Mesodermal cell (in vitro differentiated cells): Measurements from ENCODE around the gene FCRL6.

ENCODE experiments used
- H3K27ac ChIP-seq: 2 replicates; pipeline ENCODE4 v1.7.0; 2013; ENCODE audit warnings: mild to moderate bottlenecking, low read depth, low read length, moderate library complexity; ENCODE audit not compliant: severe bottlenecking
- H3K36me3 ChIP-seq: 2 replicates; pipeline ENCODE4 v1.7.1; 2013; ENCODE audit warnings: mild to moderate bottlenecking, low read length, moderate library complexity; ENCODE audit not compliant: control insufficient read depth, insufficient read depth
- H3K4me1 ChIP-seq: one replicate; pipeline ENCODE4 v1.7.1; 2013; ENCODE audit warnings: mild to moderate bottlenecking, low read length; ENCODE audit not compliant: insufficient read depth, control insufficient read depth, poor library complexity, severe bottlenecking
- H3K4me3 ChIP-seq: 2 replicates; pipeline ENCODE4 v1.7.0; 2013; ENCODE audit warnings: low read length, control low read depth, mild to moderate bottlenecking; ENCODE audit not compliant: insufficient read depth, poor library complexity, severe bottlenecking; ENCODE audit errors: extremely low read depth
- H3K9me3 ChIP-seq: 2 replicates; pipeline ENCODE4 v1.7.1; 2013; ENCODE audit warnings: mild to moderate bottlenecking, low read length, moderate library complexity; ENCODE audit not compliant: control insufficient read depth
- WGBS, 2 experiments: methylation state at CpG; one replicate each; pipeline ENCODE4 v1.1.5; 2013; ENCODE audit warnings: missing lambda C conversion rate in 2 of 2; ENCODE audit not compliant: insufficient coverage in 2 of 2; 5-methylcytosine and 5-hydroxymethylcytosine counted together

Gene FCRL6

GRCh38 chr1:159826441-159827101 lies 24.4 kb downstream of the FCRL6 start, which contains the start of gene SLAMF8:
TSS of gene SLAMF8 (plus strand) at chr1:159826873. CDS start at chr1:159826899, 26 bp downstream.
- Histone ChIP-seq H3K27ac (no peak within 1 kb of the TSS), H3K4me1 (peaks cover 18% of the 10 kb centered on the region), H3K36me3 (no peaks in the 10 kb centered on the region), H3K4me3 (no peak within 1 kb of the TSS), H3K9me3 (no peaks in the 10 kb centered on the region)
- 85 to 89% methylated on average over 11 of the region's 11 CpGs for WGBS, 2 experiments

DNA sequence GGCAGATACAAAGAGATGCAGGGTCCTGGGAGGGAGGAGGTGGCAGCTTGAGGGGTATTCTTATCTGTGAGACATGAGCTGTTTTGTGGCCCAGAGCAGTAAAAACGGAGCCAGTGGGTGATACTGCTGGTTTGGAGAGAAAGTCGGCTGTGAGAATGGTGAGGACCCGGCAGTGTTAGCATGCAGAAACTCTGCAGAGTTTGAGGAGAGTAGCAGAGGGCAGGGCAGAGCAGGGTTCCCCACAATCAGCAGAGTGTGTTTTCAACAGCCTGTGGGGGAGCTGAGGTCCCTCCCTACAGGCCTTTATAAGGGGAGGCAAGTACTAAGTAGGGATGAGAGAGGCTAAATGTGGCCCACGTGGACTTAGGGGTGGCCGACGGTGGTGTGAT lies 24.9 kb downstream of the FCRL6 start:
- Histone ChIP-seq H3K36me3 (no peaks in the 10 kb centered on the region), H3K9me3 (no peaks in the 10 kb centered on the region), H3K27ac (no peak overlapping the region), H3K4me1 (peaks cover 22% of the 10 kb centered on the region), H3K4me3 (no peak overlapping the region)
- 80 to 86% methylated on average over 3 to 4 of the region's 6 CpGs for WGBS, 2 experiments

- H3K27ac ChIP-seq = no peak overlapping the region
- 80 to 93% methylated on average over 2 of the region's 3 CpGs for WGBS, 2 experiments
- H3K36me3 ChIP-seq = no peaks in the 10 kb centered on the region
- H3K4me1 ChIP-seq = peaks cover 22% of the 10 kb centered on the region
- no peak overlapping the region for H3K4me3 ChIP-seq
- H3K9me3 ChIP-seq = no peaks in the 10 kb centered on the region
Observed at GRCh38 chr1:159827549-159827948, 25.4 kb downstream of the FCRL6 start.

- H3K27ac ChIP-seq = no peak overlapping the region
- no peak overlapping the region for H3K4me3 ChIP-seq
- H3K9me3 ChIP-seq = no peaks in the 10 kb centered on the region
- 40 to 70% methylated on average over 1 to 2 of the region's 3 CpGs for WGBS, 2 experiments
- peaks cover 22% of the 10 kb centered on the region for H3K4me1 ChIP-seq
- no peaks in the 10 kb centered on the region for H3K36me3 ChIP-seq
Observed at GRCh38 chr1:159828176-159828575, 26.0 kb downstream of the FCRL6 start.

GRCh38 chr1:159828581-159829272 lies 26.6 kb downstream of the FCRL6 start:
- no peak overlapping the region for H3K27ac ChIP-seq
- H3K4me3 ChIP-seq = no peak overlapping the region
- no peaks in the 10 kb centered on the region for H3K36me3 ChIP-seq
- H3K4me1 ChIP-seq = peaks cover 22% of the 10 kb centered on the region
- H3K9me3 ChIP-seq = no peaks in the 10 kb centered on the region
- WGBS, 2 experiments = 92 to 96% methylated on average over 10 to 11 of the region's 11 CpGs

GRCh38 chr1:159829273-159829634 lies 27.1 kb downstream of the FCRL6 start:
- Histone ChIP-seq H3K4me3 (no peak overlapping the region), H3K9me3 (no peaks in the 10 kb centered on the region), H3K27ac (no peak overlapping the region), H3K4me1 (peaks cover 22% of the 10 kb centered on the region), H3K36me3 (no peaks in the 10 kb centered on the region)
- 25 to 39% methylated on average over 3 of the region's 3 CpGs for WGBS, 2 experiments

- H3K4me1 ChIP-seq = peaks cover 22% of the 10 kb centered on the region
- WGBS, 2 experiments = 83 to 87% methylated on average over 17 to 18 of the region's 18 CpGs
- no peaks in the 10 kb centered on the region for H3K9me3 ChIP-seq
- no peak overlapping the region for H3K4me3 ChIP-seq
- no peak overlapping the region for H3K27ac ChIP-seq
- H3K36me3 ChIP-seq = no peaks in the 10 kb centered on the region
Observed at GRCh38 chr1:159829822-159830465, 27.8 kb downstream of the FCRL6 start.

- Histone ChIP-seq H3K4me1 (peaks cover 19% of the 10 kb centered on the region), H3K27ac (no peak overlapping the region), H3K9me3 (no peaks in the 10 kb centered on the region), H3K36me3 (no peaks in the 10 kb centered on the region), H3K4me3 (no peak overlapping the region)
- 89 to 98% methylated on average over 7 to 8 of the region's 8 CpGs for WGBS, 2 experiments
Observed at GRCh38 chr1:159830722-159831121, 28.6 kb downstream of the FCRL6 start.

- WGBS, 2 experiments = 44 to 51% methylated on average over 4 of the region's 7 CpGs
- no peak overlapping the region for H3K4me3 ChIP-seq
Observed at GRCh38 chr1:159831412-159832141, 29.4 kb downstream of the FCRL6 start.

DNA sequence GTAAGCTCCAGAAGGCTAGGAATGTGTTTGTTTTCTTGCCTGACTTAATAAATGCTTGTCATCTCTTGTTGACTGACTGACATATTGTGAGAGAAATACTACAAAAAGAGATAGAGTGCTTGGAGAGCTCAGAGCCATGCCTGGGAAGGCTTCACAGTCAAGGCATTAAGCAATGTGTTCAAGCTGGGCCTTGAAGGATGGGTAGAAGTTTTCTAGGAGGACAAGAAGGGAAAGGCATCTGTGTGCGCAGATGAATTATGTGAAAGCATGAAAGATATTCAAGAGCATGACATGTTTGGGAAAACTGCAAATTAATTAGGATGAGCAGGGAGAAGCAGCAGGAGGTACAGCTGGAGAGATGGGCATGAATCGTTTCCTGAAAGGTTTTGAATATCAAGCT lies 30.1 kb downstream of the FCRL6 start:
- no peak overlapping the region for H3K4me3 ChIP-seq
- H3K4me1 ChIP-seq = peaks cover 19% of the 10 kb centered on the region
- 88 to 93% methylated on average over 2 of the region's 2 CpGs for WGBS, 2 experiments
- H3K27ac ChIP-seq = no peak overlapping the region
- no peaks in the 10 kb centered on the region for H3K9me3 ChIP-seq
- no peaks in the 10 kb centered on the region for H3K36me3 ChIP-seq

More at GRCh38 chr1:159831412-159832141, 29.4 kb downstream of the FCRL6 start:
- no peaks in the 10 kb centered on the region for H3K36me3 ChIP-seq
- no peak overlapping the region for H3K27ac ChIP-seq
- no peaks in the 10 kb centered on the region for H3K9me3 ChIP-seq
- peaks cover 19% of the 10 kb centered on the region for H3K4me1 ChIP-seq
